Activated B cell treated with CpG ODN at 0.5 μM for 24 hours (primary cell): ENCODE results near the gene LSAMP. TPM values are rescaled to one million over a fixed set of nuclear protein-coding genes. Genes with fewer than 3 reads are reported as not detected.

ENCODE experiments used
- ATAC-seq: fragments of 200-7000 bp; cut with Tn5 transposase; one replicate; pipeline ENCODE4 v1.10.0; 2021; ENCODE audit warnings: low read depth, mild to moderate bottlenecking, moderate library complexity
- CTCF ChIA-PET: fragments of 350-600 bp; sonication (Branson Sonifier 250); formaldehyde crosslinking; loops from one replicate; lab custom pipeline; 2021; ENCODE audit warnings: antibody characterized with exemption; lab: Charles Lee
- POLR2A ChIA-PET: fragments of 350-600 bp; sonication (Branson Sonifier 250); formaldehyde crosslinking; loops from one replicate; lab custom pipeline; 2021; ENCODE audit warnings: antibody characterized with exemption; lab: Charles Lee
- DNase-seq: peaks from one replicate; pipeline ENCODE4 v3.0.0; 2022
- H3K27ac Mint-ChIP-seq: one replicate; pipeline ENCODE4 v1.8.0; 2020; ENCODE audit warnings: mixed read lengths
- H3K27me3 Mint-ChIP-seq: one replicate; pipeline ENCODE4 v1.8.0; 2021; ENCODE audit warnings: mixed read lengths
- H3K36me3 Mint-ChIP-seq: one replicate; pipeline ENCODE4 v1.8.0; 2021; ENCODE audit warnings: low read depth, mixed read lengths
- H3K4me1 Mint-ChIP-seq: one replicate; pipeline ENCODE4 v1.8.0; 2021; ENCODE audit warnings: mixed read lengths
- H3K4me3 Mint-ChIP-seq: one replicate; pipeline ENCODE4 v1.8.0; 2020; ENCODE audit warnings: mild to moderate bottlenecking, mixed read lengths
- H3K9me3 Mint-ChIP-seq: one replicate; pipeline ENCODE4 v1.8.0; 2020; ENCODE audit warnings: mixed read lengths
- intact Hi-C: fragments of 100-400 bp; cut with micrococcal nuclease; formaldehyde crosslinking; loops from one replicate; pipeline ENCODE4 v1.15.1; 2024
- total RNA-seq: library from RNA; stranded (reverse); gene quantifications from 2 replicates; pipeline ENCODE4 v1.2.3, GENCODE V29; 2022
- TF ChIP-seq, protein P1 (sequence below): fragments of 200-600 bp; IDR thresholded peaks from one replicate; pipeline ENCODE4 v1.8.0; 2022; ENCODE audit warnings: antibody characterized with exemption, mild to moderate bottlenecking

The LSAMP gene
- total RNA-seq, 1 donor from 2014 or later, result 0.16 TPM

DNA sequence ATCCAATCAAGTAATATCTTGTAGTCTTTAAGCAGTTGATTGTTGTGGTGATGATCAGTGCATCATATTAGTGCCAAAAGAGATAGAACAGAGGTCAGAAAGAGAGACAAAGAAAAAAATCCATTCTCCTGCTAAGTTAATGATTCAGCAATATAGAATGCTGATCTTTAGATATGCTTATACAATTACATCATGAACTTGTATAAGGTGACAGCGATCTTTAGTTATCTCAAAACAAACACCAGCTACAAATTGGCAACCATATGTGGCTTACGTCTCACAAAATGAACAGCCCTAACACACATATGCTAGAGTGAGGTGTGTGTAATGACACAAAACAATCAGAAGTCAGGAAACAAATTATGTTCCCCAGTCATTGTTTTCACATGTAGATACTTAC, 12.5 kb downstream of the LSAMP start:
- Mint-ChIP-seq H3K27ac (no peak overlapping the region), H3K4me1 (no peaks in the 10 kb centered on the region), H3K9me3 (peaks cover 2% of the 10 kb centered on the region), H3K4me3 (no peak overlapping the region), H3K36me3 (no peaks in the 10 kb centered on the region), H3K27me3 (no peaks in the 10 kb centered on the region)
- TF ChIP-seq, protein P1, sequence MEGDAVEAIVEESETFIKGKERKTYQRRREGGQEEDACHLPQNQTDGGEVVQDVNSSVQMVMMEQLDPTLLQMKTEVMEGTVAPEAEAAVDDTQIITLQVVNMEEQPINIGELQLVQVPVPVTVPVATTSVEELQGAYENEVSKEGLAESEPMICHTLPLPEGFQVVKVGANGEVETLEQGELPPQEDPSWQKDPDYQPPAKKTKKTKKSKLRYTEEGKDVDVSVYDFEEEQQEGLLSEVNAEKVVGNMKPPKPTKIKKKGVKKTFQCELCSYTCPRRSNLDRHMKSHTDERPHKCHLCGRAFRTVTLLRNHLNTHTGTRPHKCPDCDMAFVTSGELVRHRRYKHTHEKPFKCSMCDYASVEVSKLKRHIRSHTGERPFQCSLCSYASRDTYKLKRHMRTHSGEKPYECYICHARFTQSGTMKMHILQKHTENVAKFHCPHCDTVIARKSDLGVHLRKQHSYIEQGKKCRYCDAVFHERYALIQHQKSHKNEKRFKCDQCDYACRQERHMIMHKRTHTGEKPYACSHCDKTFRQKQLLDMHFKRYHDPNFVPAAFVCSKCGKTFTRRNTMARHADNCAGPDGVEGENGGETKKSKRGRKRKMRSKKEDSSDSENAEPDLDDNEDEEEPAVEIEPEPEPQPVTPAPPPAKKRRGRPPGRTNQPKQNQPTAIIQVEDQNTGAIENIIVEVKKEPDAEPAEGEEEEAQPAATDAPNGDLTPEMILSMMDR, result no peak
- ChIA-PET POLR2A (no interaction called here), CTCF (no interaction called here)
- no peak for DNase-seq
- ATAC-seq, result no peak
- intact Hi-C loops, result no loop called here

DNA sequence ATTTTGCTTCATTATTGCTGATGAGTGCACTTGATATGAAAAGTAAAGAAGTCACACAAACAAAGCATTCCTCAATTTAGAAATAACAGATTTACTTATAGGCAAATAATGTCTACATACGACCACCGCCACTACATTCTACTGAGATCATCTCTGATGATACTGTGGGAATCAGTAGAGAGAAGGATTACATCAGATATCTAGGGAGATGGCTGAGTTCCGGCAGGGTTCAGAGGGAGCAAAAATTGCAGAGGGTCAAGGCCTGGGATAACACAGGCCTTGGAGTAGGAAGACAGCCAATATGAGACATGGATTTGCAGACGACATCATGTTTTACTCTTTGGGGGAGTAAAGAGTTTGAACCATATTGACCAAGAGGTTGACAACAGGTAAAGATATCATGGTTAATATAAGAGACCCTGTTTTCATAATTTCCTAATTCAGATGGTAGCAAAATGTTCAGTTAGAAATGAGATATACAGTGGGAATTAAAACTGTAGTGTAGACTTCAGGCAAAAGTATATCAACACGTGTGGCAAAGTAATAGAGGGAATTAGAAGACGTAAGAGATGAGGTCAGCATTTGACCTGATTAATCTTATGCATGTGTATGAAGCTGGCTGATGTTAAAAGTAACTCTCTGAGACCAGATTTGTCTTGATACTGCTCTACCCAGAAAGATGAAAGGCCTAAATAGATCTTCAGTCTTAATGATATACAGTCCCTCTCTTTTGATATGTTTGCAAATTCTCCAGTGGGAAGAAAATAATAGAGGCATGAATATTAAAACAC, 15.6 kb downstream of the LSAMP start:
- ChIA-PET POLR2A (no interaction called here), CTCF (no interaction called here)
- ATAC-seq (no peak), DNase-seq (no peak)
- intact Hi-C loops, result no loop called here
- Mint-ChIP-seq H3K27ac (no peak overlapping the region), H3K4me1 (no peaks in the 10 kb centered on the region), H3K9me3 (peaks cover 2% of the 10 kb centered on the region), H3K27me3 (no peaks in the 10 kb centered on the region), H3K36me3 (no peaks in the 10 kb centered on the region), H3K4me3 (no peak overlapping the region)
- TF ChIP-seq, protein P1, result no peak

DNA sequence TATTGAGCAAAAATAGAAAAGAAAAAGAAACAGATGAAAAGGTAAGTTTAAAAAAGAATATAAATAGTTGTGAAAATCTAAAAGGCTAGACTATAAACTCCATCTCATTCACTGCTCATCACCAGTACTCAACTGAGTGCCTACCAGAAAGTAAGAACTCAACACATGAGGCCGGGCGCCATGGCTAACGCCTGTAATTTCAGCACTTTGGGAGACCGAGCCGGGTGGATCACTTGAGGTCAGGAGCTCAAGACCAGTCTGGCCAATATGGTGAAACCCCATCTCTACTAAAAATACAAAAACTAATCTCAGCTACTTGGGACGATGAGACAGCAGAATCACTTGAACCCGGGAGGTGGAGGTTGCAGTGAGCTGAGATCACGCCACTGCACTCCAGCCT, 19.3 kb downstream of the LSAMP start:
- ChIA-PET POLR2A (no interaction called here), CTCF (no interaction called here)
- TF ChIP-seq, protein P1, result no peak
- H3K36me3 Mint-ChIP-seq, result no peaks in the 10 kb centered on the region
- DNase-seq, result no peak
- intact Hi-C loops, result no loop called here
- no peak overlapping the region for H3K4me3 Mint-ChIP-seq
- H3K9me3 Mint-ChIP-seq, result peaks cover 2% of the 10 kb centered on the region
- no peak overlapping the region for H3K27ac Mint-ChIP-seq
- no peak for ATAC-seq
- H3K4me1 Mint-ChIP-seq, result no peaks in the 10 kb centered on the region
- H3K27me3 Mint-ChIP-seq, result no peaks in the 10 kb centered on the region

DNA sequence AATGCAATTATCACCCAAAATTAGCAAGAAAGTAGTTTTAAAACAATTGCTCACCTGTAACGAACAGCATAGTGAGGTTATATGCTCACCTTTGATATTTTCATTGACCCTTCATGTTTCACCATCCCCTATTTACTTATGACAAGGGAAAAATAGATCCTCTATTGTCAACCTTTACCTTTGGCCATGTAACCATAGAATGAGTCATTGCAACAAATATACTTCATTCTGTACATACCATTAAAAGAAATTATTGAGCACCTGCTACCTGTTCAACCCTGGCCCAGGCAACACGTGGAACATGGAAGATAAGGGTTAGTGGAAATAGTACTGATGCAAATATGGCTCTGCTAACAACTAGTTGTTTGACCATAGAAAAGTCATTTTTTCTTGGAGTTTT, 20.2 kb downstream of the LSAMP start:
- ATAC-seq (no peak), DNase-seq (no peak)
- Mint-ChIP-seq H3K36me3 (no peaks in the 10 kb centered on the region), H3K4me1 (no peaks in the 10 kb centered on the region), H3K4me3 (no peak overlapping the region), H3K27ac (no peak overlapping the region), H3K9me3 (peaks cover 2% of the 10 kb centered on the region), H3K27me3 (no peaks in the 10 kb centered on the region)
- TF ChIP-seq, protein P1, result no peak
- intact Hi-C loops, result no loop called here
- POLR2A ChIA-PET, result no interaction called here
- CTCF ChIA-PET, result no interaction called here

DNA sequence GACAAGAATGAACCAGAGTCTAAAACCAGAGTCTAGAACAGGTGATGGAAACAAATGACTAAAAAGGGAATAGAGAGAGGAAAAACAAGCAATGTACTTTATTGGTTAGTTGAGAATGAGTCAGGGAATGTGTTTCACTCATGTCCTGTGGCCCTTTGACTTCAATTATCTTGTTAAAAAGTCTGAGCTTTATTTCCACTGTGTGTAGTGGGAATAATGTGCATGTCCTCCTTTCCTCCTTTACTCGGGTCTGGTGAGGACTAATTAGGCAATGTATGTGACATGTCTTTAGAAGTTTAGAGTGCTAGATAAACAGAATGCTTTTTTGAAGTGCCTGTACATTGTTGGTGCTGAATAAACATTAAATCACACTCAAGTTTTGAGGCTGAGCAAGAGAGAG, 21.3 kb downstream of the LSAMP start:
- no peak for ATAC-seq
- TF ChIP-seq, protein P1, result no peak
- Mint-ChIP-seq H3K27ac (no peak overlapping the region), H3K27me3 (no peaks in the 10 kb centered on the region), H3K36me3 (no peaks in the 10 kb centered on the region), H3K4me1 (no peaks in the 10 kb centered on the region), H3K4me3 (no peak overlapping the region), H3K9me3 (peaks cover 2% of the 10 kb centered on the region)
- CTCF ChIA-PET, result no interaction called here
- POLR2A ChIA-PET, result no interaction called here
- intact Hi-C loops, result no loop called here
- no peak for DNase-seq
